SK-N-MC (cell line): ENCODE data around the gene CACNA1B.
A peak's percentile ranks its signal among the peaks of the same experiment; 100 is the strongest.
"Not testable (repeated sequence)": the region's sequence is repeated elsewhere in the genome, so short reads cannot be mapped to it uniquely, and the experiment has no call there.

Source experiments
- DNase-seq: peaks from one replicate; pipeline ENCODE4 v3.0.0-alpha.2; 2011; ENCODE audit warnings: low read depth, low spot score
- H3K27ac ChIP-seq: fragments of 200-600 bp; sonication (generic); 2 replicates; pipeline ENCODE4 v1.5.1; 2016; ENCODE audit warnings: mixed run types
- H3K36me3 ChIP-seq: fragments of 200-600 bp; sonication (generic); 2 replicates; pipeline ENCODE4 v1.6.1; 2017; ENCODE audit warnings: antibody characterized with exemption, low read length, mixed read lengths; ENCODE audit not compliant: insufficient read depth
- H3K4me3 ChIP-seq: fragments of 200-600 bp; sonication (generic); 2 replicates; pipeline ENCODE4 v1.5.1; 2016
- H3K9ac ChIP-seq: fragments of 200-600 bp; sonication (generic); 2 replicates; pipeline ENCODE4 v1.8.0; 2017; ENCODE audit warnings: mixed run types, mixed read lengths; ENCODE audit not compliant: insufficient read length
- H3K9me3 ChIP-seq: fragments of 200-600 bp; sonication (generic); 2 replicates; pipeline ENCODE4 v1.6.1; 2017; ENCODE audit warnings: low read depth, mild to moderate bottlenecking, antibody characterized with exemption, low read length, moderate library complexity, mixed read lengths
- EZH2 ChIP-seq: fragments of 200-600 bp; sonication (generic); IDR thresholded peaks from one replicate; pipeline ENCODE4 v1.6.1; 2017; ENCODE audit warnings: antibody characterized with exemption
- FOXP2 ChIP-seq: optimal IDR thresholded peaks from 2 replicates; pipeline ENCODE3; 2011; ENCODE audit warnings: mild to moderate bottlenecking, moderate library complexity; ENCODE audit not compliant: insufficient read depth; ENCODE audit errors: extremely low read length, control extremely low read depth
- POLR2AphosphoS5 ChIP-seq: IDR thresholded peaks from 2 replicates; pipeline ENCODE4 v1.6.1; 2012; ENCODE audit warnings: mild to moderate bottlenecking, low read depth, low read length, borderline replicate concordance

Gene CACNA1B

DNA sequence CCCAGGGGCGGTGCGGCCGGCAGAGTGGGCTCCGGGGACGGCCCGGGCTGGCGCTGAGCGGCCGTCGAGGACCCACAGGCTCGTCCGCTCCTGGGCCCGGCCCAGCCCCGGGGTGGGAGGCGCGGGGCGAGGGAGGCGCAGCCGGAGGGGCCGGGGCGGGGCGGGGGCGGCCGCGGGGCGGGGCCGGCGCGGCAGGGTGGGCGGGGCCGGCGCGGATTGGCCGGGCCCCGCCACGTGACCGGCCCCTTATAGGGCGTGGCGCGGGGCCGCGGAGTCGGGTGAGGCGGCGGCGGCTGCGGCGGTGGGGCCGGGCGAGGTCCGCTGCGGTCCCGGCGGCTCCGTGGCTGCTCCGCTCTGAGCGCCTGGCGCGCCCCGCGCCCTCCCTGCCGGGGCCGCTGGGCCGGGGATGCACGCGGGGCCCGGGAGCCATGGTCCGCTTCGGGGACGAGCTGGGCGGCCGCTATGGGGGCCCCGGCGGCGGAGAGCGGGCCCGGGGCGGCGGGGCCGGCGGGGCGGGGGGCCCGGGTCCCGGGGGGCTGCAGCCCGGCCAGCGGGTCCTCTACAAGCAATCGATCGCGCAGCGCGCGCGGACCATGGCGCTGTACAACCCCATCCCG, at the start of gene CACNA1B:
CACNA1B (plus strand) TSS at position 277 of the 617 bp plus-strand sequence; CDS start at position 429, 152 bp downstream.
- DNase-seq, H3K9ac ChIP-seq, H3K9me3 ChIP-seq, H3K36me3 ChIP-seq, H3K27ac ChIP-seq: not testable (repeated sequence)
- H3K4me3 ChIP-seq: 0 out of 2 replicates have a peak within 1 kb of the TSS, but pooled peaks have one; percentile 47

DNA sequence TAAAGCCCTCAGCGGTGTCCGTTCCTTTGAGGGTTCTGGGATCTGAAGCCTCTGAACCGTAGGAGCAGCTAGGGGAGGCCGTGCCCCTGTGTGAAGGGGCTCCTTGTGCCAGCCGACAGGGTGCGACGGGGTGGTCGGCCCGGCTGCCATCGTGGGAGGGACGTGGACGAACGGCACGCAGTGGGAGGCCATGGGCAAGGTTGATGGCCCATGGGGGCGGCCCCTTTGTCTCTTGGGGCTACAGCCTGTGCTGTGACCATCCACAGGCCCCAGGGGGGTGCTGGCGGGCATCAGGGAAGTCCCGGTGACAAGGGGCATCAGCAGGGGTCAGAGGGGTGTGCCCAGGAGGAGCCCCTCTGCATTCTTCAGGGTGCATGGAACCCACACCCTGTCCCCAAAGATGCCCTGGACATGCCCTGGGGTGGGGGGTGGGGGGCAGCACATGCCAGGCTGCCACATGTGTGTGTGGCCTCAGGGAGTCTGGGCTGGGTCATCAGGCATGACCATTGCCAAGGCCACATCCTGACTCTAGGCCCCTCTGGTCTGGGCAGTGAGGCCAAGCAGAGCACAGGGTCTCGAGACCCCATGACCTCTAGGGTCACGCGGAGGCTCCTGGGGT, 49.6 kb upstream of the CACNA1B start:
- Histone ChIP-seq H3K9me3 (no peaks in the 10 kb centered on the region), H3K9ac (no peak overlapping the region), H3K36me3 (peaks cover 31% of the 10 kb centered on the region; the same call in 1 of the 2 replicates), H3K27ac (no peak overlapping the region), H3K4me3 (no peak overlapping the region)
- DNase-seq: no peak
- TF ChIP-seq FOXP2 (no peak), EZH2 (no peak), POLR2AphosphoS5 (no peak)

DNA sequence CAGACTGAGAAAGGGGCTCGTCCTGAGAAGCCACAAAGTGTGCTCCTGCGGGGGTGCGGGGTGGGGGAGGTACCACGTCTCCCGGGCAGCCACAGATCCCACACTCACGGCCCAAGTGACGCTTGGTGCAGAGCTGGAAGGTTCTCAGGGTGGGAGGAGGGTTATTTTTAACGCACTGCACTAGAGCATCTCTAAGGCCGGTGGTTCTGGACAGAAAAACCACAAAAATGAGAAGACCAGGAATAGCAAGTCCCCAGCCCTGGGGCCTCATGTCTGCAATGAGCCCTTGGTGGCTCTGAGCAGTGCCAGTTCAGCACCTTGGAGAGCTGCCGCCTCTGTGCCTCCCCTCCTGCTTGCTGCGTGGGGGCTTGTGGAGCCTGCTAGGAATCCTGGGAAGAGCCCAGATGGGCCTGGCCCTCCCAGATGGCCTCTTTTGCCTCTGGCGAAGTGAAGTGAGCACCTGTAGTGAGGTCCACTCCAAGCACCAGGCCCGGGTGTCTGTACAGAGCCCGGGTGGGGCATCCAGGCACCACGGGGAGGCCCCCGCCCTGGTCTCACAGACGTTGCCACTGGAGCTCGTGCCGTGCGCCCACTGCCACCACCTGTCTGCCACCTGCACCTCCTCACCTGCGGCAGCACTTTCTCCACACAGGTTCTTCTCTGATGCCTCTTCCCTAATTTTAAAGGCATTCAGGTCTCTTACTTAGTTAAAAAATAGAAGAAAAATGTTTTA, 48.9 kb upstream of the CACNA1B start:
- H3K9ac ChIP-seq: no peak overlapping the region
- TF ChIP-seq POLR2AphosphoS5: no peak
- no peak overlapping the region for H3K4me3 ChIP-seq
- H3K27ac ChIP-seq: no peak overlapping the region
- no peaks in the 10 kb centered on the region for H3K9me3 ChIP-seq
- peaks cover 32% of the 10 kb centered on the region; the same call in 1 of the 2 replicates for H3K36me3 ChIP-seq
- no peak for DNase-seq

DNA sequence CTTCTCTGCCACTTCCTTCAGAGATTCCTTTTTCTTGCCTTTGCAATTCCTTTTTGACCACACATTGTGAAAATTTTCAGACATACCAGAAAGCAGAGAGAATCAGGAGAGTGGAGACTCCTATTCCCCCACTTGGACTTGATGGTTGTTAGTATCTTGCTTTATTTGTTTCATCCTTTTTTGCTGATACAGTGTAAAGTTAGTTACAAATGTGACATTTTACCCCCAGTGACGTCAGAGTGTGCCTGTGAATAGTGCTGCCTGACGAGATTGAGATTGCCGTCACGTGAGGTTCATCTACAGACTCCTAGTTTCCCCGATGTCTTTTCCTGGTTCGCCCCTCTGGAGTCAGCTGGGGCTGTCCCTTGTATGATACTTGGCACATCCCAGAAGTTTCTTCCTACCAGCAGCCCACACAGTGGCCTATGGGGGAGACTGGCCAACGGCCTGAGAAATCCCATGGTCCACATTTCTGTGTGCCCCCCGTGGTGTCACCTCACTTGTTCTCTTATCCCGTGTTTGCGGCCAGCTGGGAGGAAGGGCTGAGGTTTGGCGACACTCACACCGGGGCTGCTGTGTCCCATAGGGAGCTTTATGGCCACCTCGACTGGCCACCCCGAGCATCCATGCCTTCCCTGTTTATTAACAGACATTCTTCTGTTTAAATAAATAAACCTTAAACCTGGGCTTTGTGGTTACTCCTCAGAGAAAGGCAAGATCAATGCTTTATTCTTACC, 48.2 kb upstream of the CACNA1B start:
- TF ChIP-seq EZH2 (no peak), FOXP2 (no peak), POLR2AphosphoS5 (no peak)
- H3K27ac ChIP-seq: no peak overlapping the region
- no peaks in the 10 kb centered on the region for H3K9me3 ChIP-seq
- H3K9ac ChIP-seq: no peak overlapping the region
- DNase-seq: no peak
- peaks cover 27% of the 10 kb centered on the region; the same call in 1 of the 2 replicates for H3K36me3 ChIP-seq
- H3K4me3 ChIP-seq: no peak overlapping the region

DNA sequence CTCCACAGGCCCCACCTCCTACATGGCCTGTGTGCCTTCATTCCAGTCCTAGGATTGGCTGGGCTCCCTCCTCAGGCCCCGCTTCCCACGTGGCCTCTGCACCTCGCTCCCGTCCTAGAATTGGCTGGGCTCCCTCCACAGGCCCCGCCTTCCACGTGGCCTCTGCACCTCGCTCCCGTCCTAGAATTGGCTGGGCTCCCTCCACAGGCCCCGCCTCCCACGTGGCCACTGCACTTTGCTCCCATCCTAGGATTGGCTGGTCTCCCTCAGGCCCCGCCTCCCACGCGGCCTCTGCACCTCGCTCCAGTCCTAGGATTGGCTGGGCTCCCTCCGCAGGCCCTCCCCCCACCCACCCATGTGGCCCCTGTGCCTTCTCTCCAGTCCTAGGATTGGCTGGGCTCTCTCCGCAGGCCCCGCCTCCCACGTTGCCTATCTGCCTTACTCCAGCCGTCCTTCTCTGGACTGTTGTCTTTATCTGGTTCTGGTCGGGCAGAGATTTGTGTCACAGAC, 45.3 kb upstream of the CACNA1B start:
- no peak overlapping the region for H3K4me3 ChIP-seq
- no peak for DNase-seq
- H3K9me3 ChIP-seq: no peaks in the 10 kb centered on the region
- H3K27ac ChIP-seq: no peak overlapping the region
- no peak overlapping the region for H3K9ac ChIP-seq
- TF ChIP-seq FOXP2: no peak
- no peak for TF ChIP-seq POLR2AphosphoS5
- TF ChIP-seq EZH2: no peak
- H3K36me3 ChIP-seq: peaks cover 4% of the 10 kb centered on the region; the same call in 1 of the 2 replicates

DNA sequence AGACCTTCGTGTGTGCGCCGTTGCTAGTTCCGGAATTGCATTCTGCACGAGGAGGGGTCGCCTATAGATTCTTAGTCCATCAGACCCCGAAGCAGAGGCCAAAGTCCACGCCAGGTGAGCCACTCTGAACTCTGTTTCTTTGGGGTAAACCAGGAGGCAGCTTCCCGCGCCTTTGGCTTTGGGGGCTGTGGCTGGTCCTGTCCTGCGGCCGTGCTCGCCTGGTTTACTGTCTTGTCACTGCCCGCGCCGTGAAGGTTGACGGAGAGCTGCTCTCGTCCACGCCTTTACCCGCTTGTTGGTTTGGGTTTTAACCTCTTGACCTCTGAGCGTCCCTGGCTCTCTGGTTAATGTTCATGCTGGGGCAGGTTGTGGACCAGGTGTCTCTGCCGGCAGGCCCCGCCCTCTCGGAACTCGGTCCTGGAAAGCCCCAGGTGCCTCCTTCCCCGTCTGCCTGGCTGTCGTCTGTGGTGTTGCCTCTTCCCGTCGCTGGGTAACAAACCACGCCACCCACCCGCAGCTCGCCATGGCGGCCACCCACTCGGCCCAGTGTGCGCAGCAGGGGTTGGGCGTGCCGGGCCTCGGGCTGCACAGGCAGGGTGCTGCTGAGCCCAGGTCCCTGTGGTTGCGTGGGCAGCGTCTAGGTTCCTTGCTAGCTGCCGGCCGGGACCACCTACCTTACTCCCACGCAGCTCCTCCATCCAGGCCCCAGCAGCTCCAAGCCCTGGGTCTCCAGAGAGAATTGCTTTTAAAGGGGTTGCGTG, 44.6 kb upstream of the CACNA1B start:
- no peak overlapping the region for H3K4me3 ChIP-seq
- no peak overlapping the region for H3K9ac ChIP-seq
- TF ChIP-seq FOXP2: no peak
- no peak for TF ChIP-seq POLR2AphosphoS5
- TF ChIP-seq EZH2: no peak
- peaks cover 4% of the 10 kb centered on the region; the same call in 1 of the 2 replicates for H3K36me3 ChIP-seq
- no peak overlapping the region for H3K27ac ChIP-seq
- H3K9me3 ChIP-seq: no peaks in the 10 kb centered on the region
- no peak for DNase-seq

DNA sequence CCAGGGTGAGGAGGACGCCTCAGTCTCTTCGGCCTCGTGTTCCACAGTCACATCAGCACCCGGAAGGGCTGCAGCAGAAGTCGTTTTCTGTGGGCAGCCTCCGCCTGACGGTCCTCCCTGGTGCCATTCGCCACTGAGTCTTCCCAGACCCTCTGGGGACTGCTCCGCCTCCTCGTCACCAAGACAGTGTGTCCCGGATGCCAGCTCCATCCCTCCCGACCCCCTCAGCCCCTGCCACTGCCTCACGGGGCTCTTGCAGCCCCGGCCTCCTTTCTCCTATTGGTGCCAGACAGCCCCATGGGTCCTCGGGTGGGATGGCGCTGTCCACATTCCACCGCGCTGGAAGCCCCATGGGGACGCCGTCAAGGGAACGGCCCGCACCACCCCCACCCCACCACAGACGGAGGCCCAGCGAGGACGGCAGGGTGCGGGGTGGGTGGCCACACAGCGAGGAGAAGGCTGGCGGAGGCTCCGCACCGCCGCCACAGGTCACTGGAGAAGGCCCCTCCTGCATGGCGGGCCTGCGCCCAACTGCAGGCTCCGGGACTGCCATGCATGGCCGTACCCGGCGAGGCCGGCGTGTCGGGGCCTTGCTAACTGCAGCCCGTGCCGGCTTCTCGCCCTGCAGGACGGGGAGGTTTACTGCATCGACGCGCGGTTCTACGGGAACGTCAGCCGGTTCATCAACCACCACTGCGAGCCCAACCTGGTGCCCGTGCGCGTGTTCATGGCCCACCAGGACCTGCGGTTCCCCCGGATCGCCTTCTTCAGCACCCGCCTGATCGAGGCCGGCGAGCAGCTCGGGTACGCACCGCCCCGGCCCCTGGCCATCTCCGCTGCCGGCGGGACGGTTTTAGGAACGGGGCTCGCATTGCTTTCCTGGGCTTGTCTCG, 43.6 kb upstream of the CACNA1B start:
- H3K9me3 ChIP-seq: no peaks in the 10 kb centered on the region
- DNase-seq: no peak
- H3K9ac ChIP-seq: no peak overlapping the region
- TF ChIP-seq POLR2AphosphoS5 (no peak), EZH2 (no peak), FOXP2 (no peak)
- H3K27ac ChIP-seq: no peak overlapping the region
- peaks cover 4% of the 10 kb centered on the region; the same call in 1 of the 2 replicates for H3K36me3 ChIP-seq
- no peak overlapping the region for H3K4me3 ChIP-seq
